MV-4-11 (cell line): Measurements from ENCODE around the gene METTL24.

Experiments
- DNase-seq: peaks from one replicate; lab custom pipeline; 2025; lab: John Stamatoyannopoulos, UW

Gene METTL24

DNA sequence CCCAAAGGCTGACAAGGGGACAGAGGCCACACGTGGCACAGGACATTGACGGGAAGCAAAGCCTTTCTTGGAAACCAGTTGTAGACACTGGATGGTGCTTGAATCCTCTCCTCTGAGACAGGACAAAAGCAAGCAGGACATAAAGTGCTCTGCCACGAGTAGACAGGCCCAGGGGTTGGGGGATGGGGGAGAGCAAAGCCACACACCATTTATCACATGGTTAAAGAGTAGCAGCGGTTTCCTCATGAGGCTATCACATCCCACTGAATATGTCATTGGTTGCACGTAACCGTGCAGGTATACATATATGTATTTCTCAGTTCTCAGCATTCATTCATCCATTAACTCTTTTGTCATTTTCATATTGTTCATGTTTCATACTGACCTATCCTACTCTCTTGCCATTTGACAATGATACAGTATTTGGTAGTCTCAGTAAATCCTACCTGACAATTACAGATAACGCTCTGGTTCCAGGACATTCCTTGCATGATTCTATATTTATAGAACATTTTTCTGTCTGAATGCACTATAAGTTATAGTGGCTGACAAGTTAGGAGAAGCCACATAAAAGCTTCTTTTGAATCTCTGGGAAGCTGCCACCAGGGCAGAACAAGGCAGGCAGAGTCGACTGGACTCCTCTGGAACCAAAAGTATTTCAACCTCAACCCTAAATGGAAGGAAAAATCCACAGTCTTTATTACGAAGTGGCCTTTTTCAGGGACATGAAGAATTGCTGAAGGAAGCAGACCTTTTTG is 23.5 kb downstream of the METTL24 start:
- DNase-seq, result no peak

DNA sequence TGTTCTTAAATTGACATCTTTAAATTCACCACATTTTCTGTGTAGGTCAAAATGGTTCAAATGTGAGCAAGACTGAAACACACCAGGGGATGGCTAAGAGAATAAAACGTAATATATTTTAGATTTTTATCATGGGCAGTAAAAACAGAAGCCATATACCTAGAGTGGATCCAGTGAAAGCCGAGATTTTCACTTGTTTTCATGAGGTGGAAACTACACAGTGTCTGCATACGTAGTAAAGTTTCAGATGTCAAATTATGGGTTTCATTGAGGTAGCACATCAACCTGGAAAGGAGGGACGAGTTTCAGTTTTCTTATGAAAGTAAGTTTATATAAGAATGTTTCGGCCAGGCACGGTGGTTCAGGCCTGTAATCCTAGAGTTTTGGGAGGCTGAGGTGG is 25.9 kb downstream of the METTL24 start:
- DNase-seq, result no peak

DNA sequence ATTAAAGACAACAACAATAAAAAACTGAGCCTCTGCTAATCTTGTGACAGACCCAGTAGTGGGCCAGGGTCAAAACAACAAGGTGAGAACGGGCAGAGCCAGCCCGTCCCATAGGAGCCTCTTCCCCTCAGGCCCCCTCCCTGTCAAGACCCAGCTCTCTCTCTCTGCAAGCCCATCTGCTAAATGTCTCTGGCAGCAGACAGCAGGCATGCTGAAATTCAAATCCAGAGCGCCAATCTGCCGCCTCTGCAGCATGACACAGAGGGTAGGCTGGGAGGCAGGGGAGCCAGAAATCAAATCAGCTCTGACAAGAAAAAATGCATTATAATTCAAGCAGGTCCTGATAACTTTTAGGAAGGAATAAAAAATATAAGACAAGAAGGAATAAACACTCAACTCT is 26.3 kb downstream of the METTL24 start:
- DNase-seq, result no peak

DNA sequence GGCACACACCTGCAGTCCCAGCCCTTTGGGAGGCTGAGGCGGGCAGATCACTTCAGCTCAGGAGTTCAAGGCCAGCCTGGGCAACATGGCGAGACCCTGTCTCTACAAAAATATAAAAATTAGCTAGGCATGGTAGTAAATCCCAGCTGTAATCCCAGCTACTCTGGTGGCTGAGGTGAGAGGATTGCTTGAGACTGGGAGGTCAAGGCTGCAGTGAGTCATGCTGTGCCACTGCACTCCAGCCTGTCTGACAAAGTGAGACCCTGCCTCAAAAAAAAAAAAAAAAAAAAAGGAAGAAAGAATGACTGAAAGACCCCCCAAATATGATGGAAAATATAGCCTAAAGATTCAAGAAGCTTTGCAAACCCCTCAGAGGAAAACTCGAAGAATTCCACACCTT is 26.8 kb downstream of the METTL24 start:
- no peak for DNase-seq

DNA sequence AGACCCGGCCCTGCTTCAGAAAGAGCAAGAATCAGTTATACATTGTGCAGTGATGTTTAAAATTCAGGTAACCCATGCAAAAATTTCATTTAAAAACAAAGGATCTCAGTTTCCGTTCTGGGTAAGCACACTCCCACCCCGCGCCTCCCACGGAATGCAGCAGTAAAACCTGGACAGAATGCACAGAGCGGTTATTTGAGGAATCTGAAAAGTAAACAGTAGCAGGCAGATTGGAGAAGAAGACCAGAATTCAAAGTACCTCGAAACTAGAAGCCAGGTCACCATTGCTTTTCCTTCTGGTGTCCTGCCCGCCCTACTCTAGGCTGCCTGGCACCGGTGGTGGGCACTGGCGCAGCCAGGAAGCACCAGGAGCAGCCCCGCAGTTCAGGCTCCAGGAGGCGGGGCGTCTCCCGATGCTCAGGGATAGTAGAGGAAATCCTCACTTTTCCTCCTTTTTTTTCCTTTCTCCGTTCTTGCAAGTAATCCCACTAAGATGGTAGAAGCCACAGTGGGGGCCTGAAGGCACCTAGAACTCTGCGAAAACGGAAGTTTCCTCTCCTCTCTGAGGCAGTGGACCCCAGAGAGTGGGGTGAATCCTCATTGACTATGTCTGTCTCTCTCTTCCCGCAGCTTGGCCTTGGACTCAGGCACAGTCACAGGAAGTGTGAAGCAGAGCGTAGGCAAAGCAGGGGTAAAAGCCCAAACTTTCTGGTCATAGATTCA is 28.3 kb downstream of the METTL24 start:
- DNase-seq, result no peak

DNA sequence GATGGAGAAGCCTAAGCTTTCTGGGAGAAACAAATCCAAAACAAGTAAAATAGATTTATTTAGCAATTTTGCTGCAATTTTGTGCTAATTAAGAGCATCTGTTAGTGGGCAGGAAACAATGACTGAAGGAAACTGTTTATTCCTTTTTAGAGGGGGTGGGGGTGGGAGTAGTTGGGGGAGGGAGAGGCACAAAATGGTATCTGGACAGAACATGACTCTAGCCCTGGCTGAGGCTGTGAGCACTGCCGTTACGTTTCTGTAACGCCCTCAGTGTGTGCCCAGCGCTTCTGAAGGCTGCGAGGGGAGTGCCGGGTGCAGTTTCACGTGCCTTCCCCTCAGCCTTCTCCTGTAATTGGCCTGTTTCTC is 28.8 kb downstream of the METTL24 start:
- no peak for DNase-seq

DNA sequence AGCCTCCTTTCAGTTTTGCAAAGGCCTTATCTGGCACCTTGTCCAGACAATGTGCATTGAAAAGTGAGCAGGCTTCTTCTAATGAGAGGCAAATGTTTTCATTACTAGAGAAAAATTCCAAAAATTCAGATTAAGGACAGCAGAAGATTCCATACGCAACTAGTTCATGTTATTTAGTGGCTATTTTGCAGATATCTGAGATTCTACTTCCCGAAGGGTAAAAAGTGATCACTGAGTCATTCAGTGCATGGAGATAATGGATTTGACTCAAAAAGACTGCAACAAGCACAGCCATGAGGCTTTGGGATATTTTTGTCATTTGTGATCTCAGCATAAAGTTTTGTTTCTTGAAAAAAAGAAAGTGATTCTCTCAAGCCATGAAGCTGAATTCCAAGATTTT is 29.9 kb downstream of the METTL24 start:
- no peak for DNase-seq

DNA sequence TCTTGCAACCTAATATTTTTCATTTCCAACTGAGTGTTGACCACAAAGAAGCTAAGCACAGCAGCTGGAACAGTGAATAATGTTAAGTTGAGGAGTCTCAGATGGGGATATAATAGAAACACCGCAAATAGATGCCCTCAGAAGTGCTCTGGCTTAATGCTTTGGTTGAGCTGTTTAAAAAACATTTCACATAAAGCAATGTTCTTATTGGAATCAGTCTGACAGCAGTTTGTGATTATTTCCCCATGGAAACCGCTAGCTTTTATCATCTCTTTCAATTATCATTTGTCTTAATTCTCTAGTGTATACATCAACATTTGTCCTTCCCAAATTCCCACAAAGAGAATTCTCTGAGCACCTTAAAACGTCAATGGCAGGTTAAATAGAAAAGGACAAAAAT is 30.8 kb downstream of the METTL24 start:
- no peak for DNase-seq

DNA sequence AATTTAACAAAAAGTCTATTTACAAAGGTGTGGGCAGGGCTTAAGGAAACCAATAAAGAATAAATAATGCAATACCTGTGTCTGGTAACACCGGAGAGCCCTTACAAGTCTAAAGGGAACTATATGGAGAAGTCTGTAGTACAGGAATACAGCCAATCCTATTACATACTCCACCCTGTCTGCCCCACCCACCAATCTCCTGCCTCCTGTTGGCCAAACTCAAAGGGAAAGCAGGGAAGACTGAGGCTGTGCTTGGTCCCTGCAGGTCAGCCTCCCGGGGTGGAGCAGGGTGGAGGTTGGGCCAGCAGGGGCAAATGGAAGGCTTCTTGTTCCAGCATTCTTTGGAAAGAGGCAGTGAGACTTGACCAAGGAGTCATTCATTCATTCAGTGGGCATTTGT is 31.5 kb downstream of the METTL24 start:
- no peak for DNase-seq

DNA sequence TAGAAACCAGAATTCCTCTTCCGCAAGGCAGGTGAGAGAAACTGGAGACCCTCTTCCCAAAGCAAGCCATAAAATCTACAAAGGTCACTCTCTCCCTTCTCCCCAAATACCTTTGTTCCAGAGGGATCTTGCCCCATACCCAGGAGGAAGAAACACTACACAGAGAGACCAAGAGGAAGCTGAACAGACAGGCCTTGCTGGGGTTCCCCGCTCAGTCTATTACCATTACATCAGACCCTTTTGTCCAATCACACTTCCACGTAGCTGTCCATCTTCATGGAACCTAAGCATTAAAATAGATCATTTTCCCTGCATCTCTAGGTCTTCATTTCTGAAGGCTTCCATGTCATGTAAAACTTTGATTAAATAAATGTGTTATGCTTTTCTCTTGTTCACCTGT is 32.1 kb downstream of the METTL24 start:
- no peak for DNase-seq

DNA sequence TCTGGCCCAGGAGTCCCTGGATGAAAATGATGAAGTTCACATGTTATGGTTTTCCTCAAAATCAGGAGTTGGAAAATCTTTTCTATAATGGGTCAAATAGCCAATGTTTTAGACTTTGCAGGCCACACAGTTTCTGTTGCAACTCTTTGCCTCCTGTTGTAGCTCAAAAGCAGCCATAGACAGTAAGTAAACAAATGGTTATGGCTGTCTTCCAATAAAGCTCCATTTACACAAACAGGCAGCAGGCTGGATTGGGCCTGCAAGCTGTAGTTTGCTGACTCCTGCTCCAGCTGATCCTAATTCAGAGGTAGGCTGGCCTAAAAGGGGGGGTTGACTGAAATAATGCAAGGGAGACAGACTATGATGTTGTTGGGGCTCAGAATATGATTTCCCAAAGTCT is 33.0 kb downstream of the METTL24 start:
- DNase-seq, result no peak

DNA sequence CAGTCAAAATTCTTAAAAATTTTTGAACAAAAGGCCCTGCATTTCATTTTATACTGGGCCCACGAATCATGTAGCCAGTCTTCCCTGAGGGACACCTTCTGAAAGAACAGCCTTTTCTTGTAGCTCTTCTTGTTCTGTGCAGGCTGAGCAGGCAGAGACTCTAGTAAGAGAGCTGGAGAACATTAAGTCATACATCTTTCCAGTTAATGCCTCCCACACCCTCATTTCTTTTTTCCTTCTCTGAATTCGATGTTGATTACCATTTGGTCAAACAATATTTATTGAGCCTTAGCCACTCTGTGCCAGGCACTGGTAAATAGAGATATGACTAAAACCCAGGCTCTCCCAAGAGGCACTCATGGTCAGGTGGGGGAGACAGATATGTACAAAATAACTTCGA is 33.6 kb downstream of the METTL24 start:
- DNase-seq, result no peak

DNA sequence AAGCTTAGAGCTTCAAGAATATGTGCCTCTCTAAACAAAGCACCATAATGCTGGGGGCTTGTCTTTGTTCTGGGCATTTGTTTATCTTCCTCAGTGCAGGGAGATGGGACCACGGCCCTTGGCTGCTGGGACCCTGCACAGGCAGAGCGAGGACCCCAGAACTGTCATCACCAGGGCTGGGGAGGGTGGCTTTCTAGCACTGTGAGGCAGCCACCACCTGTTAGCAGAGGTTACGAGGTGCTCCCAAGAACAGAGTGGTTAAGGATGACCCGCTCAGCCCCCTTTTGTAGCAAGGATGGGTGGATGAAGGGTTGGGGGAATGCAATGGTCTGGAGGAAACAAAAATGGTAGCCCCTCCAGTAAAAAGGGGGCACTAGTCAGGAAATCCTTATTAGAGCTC is 34.9 kb downstream of the METTL24 start:
- DNase-seq, result no peak

DNA sequence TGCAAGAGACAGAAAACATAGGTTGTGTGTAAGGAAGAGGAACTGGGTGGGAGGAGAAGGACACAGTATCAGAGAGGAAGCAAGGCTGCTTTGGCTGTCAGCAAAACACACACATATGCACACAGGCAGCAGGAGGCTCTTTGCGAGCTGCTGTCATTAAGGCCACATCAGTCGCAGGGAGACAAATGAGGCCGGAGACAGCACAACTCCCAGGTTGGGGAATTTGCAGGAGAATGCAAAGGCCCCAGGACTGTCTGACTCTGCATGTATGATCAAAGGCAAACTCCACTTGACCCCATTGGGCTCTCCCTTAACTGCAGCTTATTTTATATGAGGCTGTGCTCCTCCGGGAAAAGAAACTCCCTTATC is 35.3 kb downstream of the METTL24 start:
- peak; percentile 7 for DNase-seq

DNA sequence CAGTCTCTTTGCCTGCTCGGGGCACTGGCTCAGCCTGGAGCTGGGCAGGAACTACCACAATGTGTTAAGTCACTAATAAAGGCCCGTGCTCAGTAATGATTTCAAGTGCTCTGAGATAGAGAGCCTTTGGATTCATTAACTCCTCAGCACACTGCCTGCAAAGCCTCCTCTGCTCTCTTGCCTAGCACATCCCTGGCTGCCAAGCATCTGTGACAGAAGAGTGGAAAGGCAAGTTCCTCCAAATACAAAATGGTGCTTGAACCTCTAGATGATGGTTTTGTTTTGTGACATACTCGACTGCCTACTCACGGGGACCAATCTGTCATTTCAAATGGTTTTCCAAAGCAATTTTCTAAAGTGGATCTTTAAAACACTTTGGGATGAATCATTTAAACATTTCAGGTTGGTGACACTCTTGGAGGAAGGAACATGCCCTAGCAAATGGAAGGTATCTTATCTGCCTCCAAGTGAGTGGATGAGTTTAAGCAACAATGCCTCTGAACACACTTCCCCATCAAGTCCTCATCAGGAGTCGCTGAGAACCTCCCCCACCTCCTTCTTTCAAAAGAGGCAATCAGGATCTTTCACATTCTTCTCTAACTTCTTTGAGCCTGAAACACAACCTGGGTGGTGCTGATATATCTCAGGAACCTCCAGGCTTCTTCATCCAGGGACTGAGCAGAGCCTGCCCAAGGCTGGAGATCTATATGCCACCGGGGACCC is 35.8 kb downstream of the METTL24 start:
- peak; percentile 16 for DNase-seq

DNA sequence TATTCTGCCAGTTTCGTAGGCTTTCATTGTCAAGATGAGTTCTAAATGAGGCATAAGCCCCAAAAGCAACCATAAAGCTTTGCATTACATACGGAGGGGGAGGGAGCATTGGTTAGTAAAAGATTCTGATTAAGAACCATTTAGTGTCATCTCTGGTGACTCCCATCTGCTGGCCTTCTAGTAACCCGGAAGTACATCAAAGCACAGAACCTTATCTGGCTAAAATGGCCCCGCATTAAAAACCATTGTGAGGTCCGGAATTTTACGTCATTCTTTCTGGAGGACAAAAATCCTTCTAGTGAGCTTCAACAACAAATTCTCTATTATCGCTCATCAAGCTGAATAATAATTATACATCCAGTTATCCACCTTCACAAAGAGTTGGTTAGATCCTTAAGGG is 37.8 kb downstream of the METTL24 start:
- DNase-seq, result no peak

DNA sequence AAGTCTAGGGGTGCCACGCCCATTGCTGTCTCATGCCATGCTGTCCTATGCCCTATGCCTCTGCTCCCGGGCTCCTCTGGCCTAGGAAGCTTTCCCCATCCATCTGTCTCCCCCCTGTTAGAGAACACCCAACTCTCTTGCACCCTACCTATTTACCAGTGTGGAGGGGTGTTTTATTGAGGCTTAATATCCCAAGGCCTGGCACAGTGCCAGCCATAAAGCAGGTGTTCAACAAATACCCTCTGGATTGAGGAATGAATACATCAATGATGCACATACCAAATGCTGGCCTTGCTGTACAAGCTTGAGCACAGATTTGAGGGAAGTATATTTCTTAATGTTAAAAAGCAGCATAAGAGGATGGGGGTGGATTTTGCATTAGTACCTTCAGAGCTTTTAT is 38.3 kb downstream of the METTL24 start:
- no peak for DNase-seq

DNA sequence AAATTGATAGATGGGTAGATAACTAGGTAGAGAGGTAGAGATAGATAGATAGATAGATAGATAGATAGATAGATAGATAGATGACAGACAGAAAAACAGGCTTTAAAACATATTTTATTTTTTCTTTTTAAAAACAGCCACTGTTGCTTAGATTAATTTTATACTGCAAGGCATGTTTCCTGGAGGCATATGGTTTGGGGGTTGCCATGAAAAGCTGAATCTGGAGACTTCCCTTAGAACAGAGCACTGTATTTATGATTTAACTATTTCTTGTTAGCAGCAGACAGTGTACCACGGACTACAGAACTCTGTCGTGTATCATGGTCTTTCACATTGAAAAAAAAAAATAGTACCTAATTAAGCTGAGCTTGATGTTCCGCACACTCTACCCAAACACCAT is 38.8 kb downstream of the METTL24 start:
- DNase-seq, result no peak

DNA sequence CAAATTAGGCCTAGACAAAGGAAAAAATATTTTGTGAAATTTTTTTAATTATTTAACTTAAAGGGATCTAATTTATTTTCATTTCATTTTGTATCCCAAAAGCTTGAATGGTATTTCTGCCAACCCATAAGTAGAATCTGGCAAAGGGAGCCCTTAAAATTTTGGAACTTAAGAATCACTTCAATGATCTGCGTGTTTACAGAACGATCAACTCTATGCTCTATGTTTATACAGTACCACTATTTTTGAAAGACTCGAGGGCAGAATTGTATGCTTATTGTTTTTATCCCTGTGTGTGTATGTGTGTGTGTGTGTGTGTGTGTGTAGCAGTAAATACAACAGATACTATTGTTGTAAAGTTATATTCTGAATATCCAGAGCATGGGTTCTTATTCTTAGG is 39.2 kb downstream of the METTL24 start:
- no peak for DNase-seq

DNA sequence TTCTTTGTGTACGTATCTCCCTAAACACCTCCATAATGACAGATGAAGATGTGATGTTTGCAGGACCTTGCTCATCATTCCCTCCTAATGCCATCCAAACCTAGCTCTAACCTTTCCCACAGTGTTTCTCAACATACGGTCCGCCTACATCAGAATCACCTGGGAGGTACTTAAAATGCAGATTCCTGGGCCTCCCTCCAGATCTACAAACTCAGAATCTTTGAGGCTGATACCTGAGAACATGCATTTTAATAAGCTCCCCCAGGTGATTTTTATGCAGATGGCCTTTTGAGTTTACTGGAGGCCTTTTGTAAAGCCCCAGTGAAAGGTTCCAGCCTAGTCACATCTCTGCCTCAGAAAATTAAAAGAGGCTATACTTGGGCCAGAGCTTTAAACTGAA is 40.5 kb downstream of the METTL24 start:
- no peak for DNase-seq

DNA sequence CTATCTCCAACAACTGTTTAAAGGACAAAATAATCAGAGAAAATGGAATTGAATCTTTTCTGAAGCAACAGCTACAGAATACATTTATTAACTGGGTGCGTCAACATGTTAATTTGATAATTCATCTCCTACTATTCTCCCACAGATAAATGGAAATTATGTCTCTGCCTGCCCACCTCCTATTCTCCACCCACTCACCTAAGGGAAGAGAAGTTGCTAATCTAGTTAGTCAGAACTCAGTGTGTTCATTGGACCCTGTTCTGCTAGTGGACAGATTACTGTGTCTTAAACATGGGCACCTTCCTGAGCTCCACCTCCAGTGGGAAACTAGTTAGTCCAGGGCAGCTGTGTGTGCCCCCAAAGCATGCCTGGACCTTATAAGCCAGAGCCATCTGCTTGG is 41.0 kb downstream of the METTL24 start:
- no peak for DNase-seq

DNA sequence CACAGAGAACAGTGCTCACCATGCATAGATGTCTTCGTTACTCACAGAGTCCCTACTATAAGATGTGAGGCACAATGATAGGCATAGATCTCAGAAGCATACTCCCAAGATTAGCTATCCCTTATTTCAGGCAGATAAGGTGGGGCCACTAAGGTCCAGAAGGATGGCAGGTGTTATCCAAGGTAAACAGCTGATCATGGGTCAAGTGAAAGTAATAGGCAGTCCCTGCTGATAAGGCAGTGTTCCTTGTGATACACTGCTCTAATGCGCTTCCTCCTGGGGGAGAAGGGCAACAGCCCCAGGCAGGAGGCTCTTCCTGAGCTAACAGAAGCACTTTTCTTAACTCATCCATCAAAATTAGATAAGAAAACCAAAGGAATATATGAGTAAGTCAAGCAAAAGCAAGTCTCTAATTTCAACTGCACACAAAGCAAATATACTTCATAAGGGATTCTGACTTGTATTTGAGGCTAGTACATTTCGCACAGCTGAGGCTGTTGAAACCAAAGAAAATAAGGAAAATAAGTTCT is 42.2 kb downstream of the METTL24 start:
- no peak for DNase-seq

DNA sequence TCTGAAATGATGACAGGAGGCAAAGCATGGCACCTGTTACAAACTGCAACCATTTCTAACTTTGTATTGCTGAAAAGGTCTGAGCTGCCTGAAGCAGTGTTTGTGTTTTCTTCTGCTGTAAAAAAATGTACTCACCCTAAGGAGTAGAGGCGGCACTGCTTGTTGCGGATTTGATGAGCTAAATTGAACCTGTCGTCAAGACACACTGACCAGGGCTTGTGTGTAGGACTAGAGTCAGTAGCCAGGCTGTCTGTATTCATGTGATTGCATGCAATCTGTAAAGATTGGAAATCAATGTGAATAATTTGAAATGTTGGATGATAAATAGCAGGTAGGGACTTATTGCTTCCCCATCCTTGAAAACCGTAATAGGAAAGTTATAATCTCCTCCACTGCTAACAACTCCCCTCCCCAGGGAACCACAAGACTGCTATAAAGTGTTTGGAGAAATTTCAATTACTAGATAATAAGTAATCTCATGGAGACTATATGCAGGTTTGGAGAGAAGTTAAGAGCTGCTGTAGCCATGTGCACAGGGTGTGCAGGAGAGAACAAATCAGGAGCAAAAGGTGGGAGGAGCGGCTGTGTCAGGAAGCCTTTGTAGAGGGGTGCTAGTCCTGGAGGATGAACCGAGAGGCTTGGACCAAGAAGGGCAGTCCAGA is 42.8 kb downstream of the METTL24 start:
- no peak for DNase-seq
